Measurements from ENCODE around the gene LPP. TPM values are rescaled to one million over a fixed set of nuclear protein-coding genes. Genes with fewer than 3 reads are reported as not detected.

The LPP gene
- total and polyA plus RNA-seq, 2 donors from 2014 or later, result 6.7 to 233 TPM

DNA sequence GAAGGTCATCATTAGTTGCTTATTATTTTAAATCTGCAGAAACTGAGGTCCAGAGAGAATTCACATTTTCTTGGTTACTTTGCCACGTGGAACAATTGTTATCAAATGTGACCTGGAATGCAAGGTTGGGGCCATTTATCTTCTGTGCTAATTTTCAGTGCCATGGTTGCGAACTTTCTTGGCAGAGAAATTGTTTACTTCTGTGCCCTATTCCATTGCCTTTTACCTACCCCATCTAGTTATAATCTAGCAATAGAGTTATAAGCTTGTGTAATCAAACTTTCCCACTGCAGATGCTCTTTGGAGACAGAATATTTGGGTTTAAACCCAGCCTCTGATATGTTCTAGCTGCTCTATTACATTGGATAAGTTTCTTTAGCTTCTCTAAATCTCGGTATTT is 242.9 kb downstream of the LPP start:
- Histone ChIP-seq H3K27me3 (ENCODE audit: control insufficient read depth, insufficient read depth, low read length) (no peaks in the 10 kb centered on the region), H3K9ac (ENCODE audit: low read length in 3 of 3) (no peak overlapping the region), H3K4me3 (ENCODE audit: low read length in 3 of 3) (peak overlapping the region in 2 of 3 donors; percentile 36 to 42), H3K27ac (ENCODE audit: low read depth in 2 of 2, low read length in 2 of 2) (peak overlapping the region; percentile 54 to 71), H3K36me3 (ENCODE audit: control insufficient read depth in 2 of 3, insufficient read depth in 3 of 3, low read length in 3 of 3) (no peaks in the 10 kb centered on the region), H3K4me1 (ENCODE audit: control insufficient read depth in 2 of 3, insufficient read depth in 2 of 3, low read depth in 1 of 3, low read length in 3 of 3) (peaks cover 0 to 16% (median 14%) of the 10 kb centered on the region in 3 donors), H3K9me3 (ENCODE audit: control insufficient read depth in 2 of 3, insufficient read depth in 1 of 3, low read length in 3 of 3) (no peaks in the 10 kb centered on the region)
- intact Hi-C loops (cut with DNase I), result no loop called here
- TF ChIP-seq, protein P1, sequence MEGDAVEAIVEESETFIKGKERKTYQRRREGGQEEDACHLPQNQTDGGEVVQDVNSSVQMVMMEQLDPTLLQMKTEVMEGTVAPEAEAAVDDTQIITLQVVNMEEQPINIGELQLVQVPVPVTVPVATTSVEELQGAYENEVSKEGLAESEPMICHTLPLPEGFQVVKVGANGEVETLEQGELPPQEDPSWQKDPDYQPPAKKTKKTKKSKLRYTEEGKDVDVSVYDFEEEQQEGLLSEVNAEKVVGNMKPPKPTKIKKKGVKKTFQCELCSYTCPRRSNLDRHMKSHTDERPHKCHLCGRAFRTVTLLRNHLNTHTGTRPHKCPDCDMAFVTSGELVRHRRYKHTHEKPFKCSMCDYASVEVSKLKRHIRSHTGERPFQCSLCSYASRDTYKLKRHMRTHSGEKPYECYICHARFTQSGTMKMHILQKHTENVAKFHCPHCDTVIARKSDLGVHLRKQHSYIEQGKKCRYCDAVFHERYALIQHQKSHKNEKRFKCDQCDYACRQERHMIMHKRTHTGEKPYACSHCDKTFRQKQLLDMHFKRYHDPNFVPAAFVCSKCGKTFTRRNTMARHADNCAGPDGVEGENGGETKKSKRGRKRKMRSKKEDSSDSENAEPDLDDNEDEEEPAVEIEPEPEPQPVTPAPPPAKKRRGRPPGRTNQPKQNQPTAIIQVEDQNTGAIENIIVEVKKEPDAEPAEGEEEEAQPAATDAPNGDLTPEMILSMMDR (IDR thresholded peaks at IDR 0.05; ENCODE audit: borderline replicate concordance, extremely low read depth, insufficient read depth), result no peak
- no peak for FAIRE-seq
- DNase-seq, result no peak

DNA sequence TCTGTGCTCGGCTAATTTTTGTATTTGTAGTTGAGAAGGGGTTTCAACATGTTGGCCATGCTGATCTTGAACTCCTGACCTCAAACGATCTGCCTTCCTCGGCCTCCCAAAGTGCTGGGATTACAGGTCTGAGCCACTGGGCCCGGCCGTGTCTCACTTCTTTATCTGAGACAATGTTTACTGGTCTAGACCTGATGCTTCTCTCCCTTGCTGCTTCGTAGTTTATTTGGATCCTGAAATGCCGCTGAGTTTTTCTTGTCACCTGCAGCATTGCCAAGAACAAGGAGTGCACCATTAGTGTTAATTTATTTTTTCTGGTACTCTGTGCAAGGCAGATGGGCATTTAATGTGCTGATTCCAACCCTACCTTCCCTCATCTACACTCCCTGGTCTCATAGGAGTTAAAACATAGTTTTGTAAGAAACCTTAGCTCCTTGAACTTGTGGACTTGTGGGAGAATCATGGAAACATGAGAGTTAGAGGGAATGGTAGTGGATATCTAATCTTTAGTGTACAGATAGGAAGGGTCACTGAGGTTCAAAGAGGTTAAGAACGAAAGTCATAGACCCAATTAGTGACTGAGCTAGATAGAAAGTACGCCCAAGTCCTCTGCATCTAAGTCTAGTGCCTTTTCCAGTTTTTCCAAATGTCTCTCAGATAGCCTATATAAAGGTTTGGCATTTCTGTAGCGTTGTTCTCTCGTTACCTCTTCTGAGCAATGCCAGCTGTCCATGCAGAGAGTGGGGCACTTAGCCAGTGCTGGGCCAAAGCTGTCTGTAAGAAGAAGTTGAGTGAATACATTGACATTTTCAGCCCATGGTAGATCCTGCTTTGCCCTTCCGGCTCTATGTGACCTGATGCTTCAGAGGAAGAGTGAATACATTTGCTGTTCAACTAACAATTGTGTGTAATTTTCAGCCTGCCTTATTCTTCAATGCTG is 244.1 kb downstream of the LPP start:
- TF ChIP-seq, protein P1 (IDR thresholded peaks at IDR 0.05; ENCODE audit: borderline replicate concordance, extremely low read depth, insufficient read depth), result no peak
- H3K4me3 ChIP-seq (ENCODE audit: low read length in 3 of 3), result peak overlapping the region in 2 of 3 donors; percentile 36 to 42
- peak overlapping the region; percentile 54 to 71 for H3K27ac ChIP-seq (ENCODE audit: low read depth in 2 of 2, low read length in 2 of 2)
- DNase-seq (peak in 3 of 5 donors; percentile 19 to 41 (median 25)), FAIRE-seq (no peak)
- H3K9ac ChIP-seq (ENCODE audit: low read length in 3 of 3), result no peak overlapping the region
- no peaks in the 10 kb centered on the region for H3K27me3 ChIP-seq (ENCODE audit: control insufficient read depth, insufficient read depth, low read length)
- peaks cover 0 to 16% (median 14%) of the 10 kb centered on the region in 3 donors for H3K4me1 ChIP-seq (ENCODE audit: control insufficient read depth in 2 of 3, insufficient read depth in 2 of 3, low read depth in 1 of 3, low read length in 3 of 3)
- H3K9me3 ChIP-seq (ENCODE audit: control insufficient read depth in 2 of 3, insufficient read depth in 1 of 3, low read length in 3 of 3), result no peaks in the 10 kb centered on the region
- H3K36me3 ChIP-seq (ENCODE audit: control insufficient read depth in 2 of 3, insufficient read depth in 3 of 3, low read length in 3 of 3), result no peaks in the 10 kb centered on the region
- intact Hi-C loops (cut with DNase I), result no loop called here

DNA sequence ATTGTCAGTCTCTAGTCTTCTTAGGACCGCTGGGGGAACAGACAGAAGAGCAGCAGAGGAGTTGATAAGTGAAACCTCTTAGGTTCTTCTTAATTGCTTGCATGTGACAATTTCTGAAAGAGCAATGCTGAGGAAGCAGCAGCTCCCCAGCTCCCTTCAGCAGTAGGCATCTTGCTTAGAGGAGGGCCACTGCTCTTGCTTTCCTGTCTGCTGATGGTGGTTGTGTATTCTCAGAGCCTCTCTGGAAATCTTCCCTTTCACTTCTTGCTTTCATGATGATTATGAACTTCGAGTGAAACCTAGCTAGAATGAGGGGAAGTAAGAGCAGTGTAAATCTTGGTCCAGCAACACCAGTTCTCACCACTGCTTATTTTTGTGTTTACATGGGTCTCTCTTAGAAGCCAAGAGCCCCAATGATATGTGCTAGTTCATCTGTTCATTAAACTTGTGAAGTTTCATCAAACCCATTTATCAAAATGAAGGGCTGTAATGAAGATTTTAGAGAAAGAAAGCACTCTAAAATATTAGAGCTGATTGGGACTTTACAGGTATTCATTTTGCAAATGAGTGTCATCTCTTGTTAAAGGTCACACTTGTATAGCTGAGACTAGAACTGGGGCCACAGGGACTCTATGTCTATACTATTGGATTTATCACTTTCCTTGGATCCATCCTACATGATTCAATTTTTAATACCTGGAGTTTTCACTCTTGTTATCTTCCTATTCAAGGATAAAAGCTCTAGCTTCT is 246.7 kb downstream of the LPP start:
- H3K9me3 ChIP-seq (ENCODE audit: control insufficient read depth in 2 of 3, insufficient read depth in 1 of 3, low read length in 3 of 3), result no peaks in the 10 kb centered on the region
- H3K36me3 ChIP-seq (ENCODE audit: control insufficient read depth in 2 of 3, insufficient read depth in 3 of 3, low read length in 3 of 3), result no peaks in the 10 kb centered on the region
- H3K27me3 ChIP-seq (ENCODE audit: control insufficient read depth, insufficient read depth, low read length), result no peaks in the 10 kb centered on the region
- FAIRE-seq (no peak), DNase-seq (no peak)
- H3K4me3 ChIP-seq (ENCODE audit: low read length in 3 of 3), result no peak overlapping the region
- H3K4me1 ChIP-seq (ENCODE audit: control insufficient read depth in 2 of 3, insufficient read depth in 2 of 3, low read depth in 1 of 3, low read length in 3 of 3), result peaks cover 0 to 16% (median 11%) of the 10 kb centered on the region in 3 donors
- H3K27ac ChIP-seq (ENCODE audit: low read depth in 2 of 2, low read length in 2 of 2), result no peak overlapping the region
- intact Hi-C loops (cut with DNase I), result no loop called here
- TF ChIP-seq, protein P1 (IDR thresholded peaks at IDR 0.05; ENCODE audit: borderline replicate concordance, extremely low read depth, insufficient read depth), result no peak
- H3K9ac ChIP-seq (ENCODE audit: low read length in 3 of 3), result no peak overlapping the region

Measured in kidney (tissue), 14 donors.